Measurements from ENCODE around the gene SIRT4. TPM values are rescaled to one million over a fixed set of nuclear protein-coding genes. Genes with fewer than 3 reads are reported as not detected.

The SIRT4 gene
- polyA plus RNA-seq, 1 experiment = 1.2 TPM

DNA sequence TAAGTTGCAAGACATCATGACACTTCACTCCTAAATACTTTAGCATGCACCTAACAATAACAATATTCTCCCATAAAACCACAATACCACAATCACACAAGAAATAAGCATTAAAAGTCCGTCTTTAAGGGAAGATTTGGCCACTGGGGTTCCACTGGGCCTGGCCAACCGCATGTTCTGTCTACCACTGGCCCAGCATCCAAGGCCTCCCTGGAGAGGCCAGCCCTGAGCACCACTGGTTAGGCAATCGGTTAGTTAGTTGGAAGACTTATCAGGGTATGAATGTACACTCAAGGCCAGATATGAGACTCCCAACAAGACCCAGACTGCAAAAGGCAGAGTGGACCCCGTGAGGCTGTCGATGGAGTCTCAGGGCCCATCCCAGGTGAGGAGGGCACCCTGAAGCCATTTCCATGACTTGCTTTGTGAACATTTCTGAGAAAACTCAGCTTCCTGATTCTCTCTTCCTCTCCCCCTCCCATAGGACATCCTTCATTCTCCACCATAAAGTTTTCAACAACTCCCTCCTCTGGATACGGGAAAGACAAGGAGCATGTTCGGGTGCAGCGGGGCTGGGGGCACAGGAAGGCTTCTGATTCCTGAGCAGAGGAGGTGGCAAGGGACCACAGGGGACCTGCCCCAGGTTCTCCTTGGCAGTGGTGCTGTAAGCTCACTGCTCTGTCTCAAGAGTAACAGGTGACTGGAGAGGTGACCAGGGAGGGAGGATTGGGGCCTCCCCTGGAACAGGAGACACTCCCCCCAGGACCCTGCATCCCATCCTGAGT, 42.5 kb upstream of the SIRT4 start:
- ChIA-PET CTCF (interaction anchor here (14.8 kb wide), 1 partner anchor 32 kb away, joined by 482 read pairs; no protein-coding TSS in a partner anchor), POLR2A (no interaction called here)
- Histone ChIP-seq H3K4me3 (ENCODE audit: low read depth, low read length) (no peak overlapping the region), H3K27me3 (ENCODE audit: control insufficient read depth, insufficient read depth, low read length) (no peaks in the 10 kb centered on the region), H3K36me3 (ENCODE audit: control insufficient read depth, insufficient read depth, low read length) (peaks cover 2% of the 10 kb centered on the region)
- no peak for TF ChIP-seq CTCF (IDR thresholded peaks at IDR 0.05; ENCODE audit: insufficient read depth, low read depth, low read length)
- no peak for DNase-seq (ENCODE audit: low read depth)

DNA sequence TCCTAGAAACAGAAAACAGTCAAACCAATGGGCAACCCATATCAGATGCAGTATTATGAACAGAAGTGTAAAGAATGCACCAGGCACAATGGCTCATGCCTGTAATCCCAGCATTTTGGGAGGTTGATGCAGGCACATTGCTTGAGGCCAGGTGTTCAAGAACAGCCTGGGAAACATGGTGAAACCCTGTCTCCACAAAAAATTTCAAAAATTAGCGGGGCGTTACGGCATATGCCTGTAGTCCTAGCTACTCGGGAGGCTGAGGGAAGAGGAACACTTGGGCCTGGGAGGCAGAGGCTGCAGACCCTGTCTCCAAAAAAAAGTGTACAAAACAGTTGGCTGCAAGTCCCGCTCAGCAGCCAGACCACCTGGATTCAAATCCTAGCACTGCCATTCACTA, 41.5 kb upstream of the SIRT4 start:
- ChIA-PET POLR2A (interaction anchor here (0.6 kb wide), 1 partner anchor 30 kb away, joined by 3 read pairs; no protein-coding TSS in a partner anchor), CTCF (interaction anchor here (2.7 to 14.8 kb wide), 3 partner anchors 14 to 33 kb away, joined by 8 to 482 read pairs (median 99); no protein-coding TSS in a partner anchor)
- DNase-seq (ENCODE audit: low read depth) = no peak
- TF ChIP-seq CTCF (IDR thresholded peaks at IDR 0.05; ENCODE audit: insufficient read depth, low read depth, low read length) = no peak
- H3K36me3 ChIP-seq (ENCODE audit: control insufficient read depth, insufficient read depth, low read length) = no peaks in the 10 kb centered on the region; the same call in none of the 2 replicates
- H3K4me3 ChIP-seq (ENCODE audit: low read depth, low read length) = no peak overlapping the region
- H3K27me3 ChIP-seq (ENCODE audit: control insufficient read depth, insufficient read depth, low read length) = no peaks in the 10 kb centered on the region

DNA sequence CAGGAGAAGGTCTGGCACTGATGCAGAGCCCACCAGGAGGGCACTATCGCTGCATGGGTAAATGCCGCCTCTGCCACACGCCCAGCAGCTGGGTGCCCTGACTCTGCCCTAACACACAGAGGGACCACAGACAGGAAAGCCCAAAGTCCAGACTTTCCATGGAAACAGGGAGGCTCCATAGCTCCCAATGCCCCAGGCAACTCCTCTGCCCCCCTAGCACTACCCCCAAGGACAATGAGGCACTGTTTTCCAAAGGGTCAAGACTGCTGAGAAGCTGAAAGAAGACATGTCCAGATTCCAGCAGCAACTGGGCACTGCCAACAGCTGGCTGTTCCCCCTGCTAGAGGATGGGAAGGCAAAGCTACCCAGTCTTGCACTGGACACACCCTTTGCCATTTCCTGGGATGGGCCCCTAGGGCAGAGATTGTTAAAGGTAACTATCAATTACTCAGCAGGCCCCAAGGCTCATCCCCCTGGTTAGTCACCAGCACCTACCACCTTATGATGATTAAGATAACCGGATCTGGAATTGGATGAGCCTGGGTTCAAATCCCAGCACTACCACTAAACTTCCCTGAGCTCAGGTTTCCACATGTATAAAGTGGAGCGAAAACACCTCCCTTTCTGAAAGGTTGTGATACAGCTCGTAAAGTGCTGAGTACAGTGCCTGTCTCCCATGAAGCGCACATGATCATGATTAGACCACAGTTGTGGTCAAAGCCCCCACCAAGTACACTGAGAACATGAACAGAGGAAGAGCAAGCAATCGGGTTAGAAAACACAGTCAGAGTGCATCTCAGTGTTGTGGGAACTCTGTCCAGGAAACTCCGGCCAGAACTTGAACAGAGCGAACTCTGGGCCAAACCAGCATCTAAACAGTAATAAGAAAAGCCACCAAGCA, 39.9 kb upstream of the SIRT4 start:
- ChIA-PET POLR2A (interaction anchor here (0.8 to 3.5 kb wide), 4 partner anchors 29 to 61 kb away, joined by 3 to 29 read pairs (median 12); partner anchors contain the start of genes RNU4-2 and RPLP0), CTCF (interaction anchor here (1.2 to 14.8 kb wide), 6 partner anchors 10 to 61 kb away, joined by 5 to 482 read pairs (median 10); partner anchors contain the start of gene RPLP0)
- Histone ChIP-seq H3K4me3 (ENCODE audit: low read depth, low read length) (peak overlapping the region; percentile 95), H3K27me3 (ENCODE audit: control insufficient read depth, insufficient read depth, low read length) (no peaks in the 10 kb centered on the region), H3K36me3 (ENCODE audit: control insufficient read depth, insufficient read depth, low read length) (no peaks in the 10 kb centered on the region; the same call in 1 of the 2 replicates)
- no peak for DNase-seq (ENCODE audit: low read depth)
- no peak for TF ChIP-seq CTCF (IDR thresholded peaks at IDR 0.05; ENCODE audit: insufficient read depth, low read depth, low read length)

DNA sequence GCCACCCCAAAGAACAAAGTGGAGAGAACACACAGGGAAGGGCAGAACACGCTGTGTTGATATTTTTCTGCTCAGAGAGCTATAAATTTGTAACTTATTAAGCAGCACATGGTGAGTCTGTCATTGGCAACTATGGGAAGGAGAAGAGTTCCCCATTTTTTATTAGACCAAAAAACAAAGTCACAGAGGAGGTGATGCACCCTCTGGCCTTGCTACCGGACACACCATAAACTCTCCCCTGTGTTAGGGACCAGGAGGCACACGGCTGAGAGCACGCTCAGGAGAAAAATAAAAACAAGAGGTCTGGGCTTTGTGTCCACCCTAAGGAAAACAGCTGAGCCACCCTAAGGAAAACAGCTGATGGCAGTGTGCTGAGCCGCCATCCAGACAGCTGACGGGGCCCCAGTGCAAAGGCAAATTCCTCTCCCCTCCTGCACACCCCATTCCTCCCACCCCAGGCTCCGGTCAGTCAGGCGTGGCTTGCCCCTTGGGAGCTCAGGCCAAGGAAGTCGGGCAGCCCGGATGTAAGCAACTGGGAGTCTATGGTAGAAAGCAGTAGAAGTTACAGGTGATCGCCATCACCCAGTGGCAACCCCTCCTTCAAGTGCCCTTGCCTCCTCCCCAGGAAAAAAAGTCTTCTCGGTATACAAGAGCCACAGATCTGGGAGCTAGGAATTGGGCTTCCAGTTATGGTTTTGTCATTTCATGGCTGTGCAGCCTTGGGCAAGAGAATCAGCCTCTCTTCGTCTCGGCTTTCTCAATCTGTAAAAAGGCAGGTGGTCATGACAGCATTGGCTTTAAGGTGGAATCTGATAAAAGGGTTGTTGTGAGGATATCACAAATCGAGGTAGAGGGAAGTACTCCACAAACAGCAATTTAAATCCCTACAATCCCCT, 39.0 kb upstream of the SIRT4 start:
- CTCF ChIA-PET = interaction anchor here (0.7 to 14.8 kb wide), 8 partner anchors 11 to 62 kb away, joined by 3 to 482 read pairs (median 8); partner anchors contain the start of gene RPLP0
- H3K36me3 ChIP-seq (ENCODE audit: control insufficient read depth, insufficient read depth, low read length) = no peaks in the 10 kb centered on the region; the same call in 1 of the 2 replicates
- H3K27me3 ChIP-seq (ENCODE audit: control insufficient read depth, insufficient read depth, low read length) = no peaks in the 10 kb centered on the region
- no peak for TF ChIP-seq CTCF (IDR thresholded peaks at IDR 0.05; ENCODE audit: insufficient read depth, low read depth, low read length)
- peak overlapping the region; percentile 95 for H3K4me3 ChIP-seq (ENCODE audit: low read depth, low read length)
- DNase-seq (ENCODE audit: low read depth) = no peak
- POLR2A ChIA-PET = interaction anchor here (1.1 to 3.5 kb wide), 4 partner anchors 28 to 62 kb away, joined by 5 to 29 read pairs (median 12); partner anchors contain the start of gene RPLP0
